ENCODE results near the gene DDX39A.
A peak's percentile ranks its signal among the peaks of the same experiment; 100 is the strongest.
"Not testable (repeated sequence)": the region's sequence is repeated elsewhere in the genome, so short reads cannot be mapped to it uniquely, and the experiment has no call there.

DDX39A gene

DNA sequence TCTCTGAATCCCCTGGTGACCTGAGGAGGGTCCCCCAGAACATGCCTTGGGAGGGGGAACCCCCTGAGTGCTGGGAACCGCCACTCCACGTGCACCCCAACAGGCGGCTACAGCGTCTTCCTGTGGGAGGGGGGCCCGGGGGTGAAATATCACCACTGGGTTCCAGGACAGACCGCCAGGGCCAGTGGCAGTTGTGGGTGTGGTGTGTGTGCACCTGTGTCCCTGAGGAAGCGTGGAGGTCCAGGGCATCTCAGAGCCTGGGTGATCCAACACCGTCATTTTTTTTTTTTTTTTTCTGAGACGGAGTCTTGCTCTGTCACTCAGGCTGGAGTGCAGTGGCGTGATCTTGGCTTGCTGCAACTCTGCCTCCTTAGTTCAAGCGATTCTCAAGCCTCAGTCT is 33.6 kb downstream of the DDX39A start:
- no peak for DNase-seq

DNA sequence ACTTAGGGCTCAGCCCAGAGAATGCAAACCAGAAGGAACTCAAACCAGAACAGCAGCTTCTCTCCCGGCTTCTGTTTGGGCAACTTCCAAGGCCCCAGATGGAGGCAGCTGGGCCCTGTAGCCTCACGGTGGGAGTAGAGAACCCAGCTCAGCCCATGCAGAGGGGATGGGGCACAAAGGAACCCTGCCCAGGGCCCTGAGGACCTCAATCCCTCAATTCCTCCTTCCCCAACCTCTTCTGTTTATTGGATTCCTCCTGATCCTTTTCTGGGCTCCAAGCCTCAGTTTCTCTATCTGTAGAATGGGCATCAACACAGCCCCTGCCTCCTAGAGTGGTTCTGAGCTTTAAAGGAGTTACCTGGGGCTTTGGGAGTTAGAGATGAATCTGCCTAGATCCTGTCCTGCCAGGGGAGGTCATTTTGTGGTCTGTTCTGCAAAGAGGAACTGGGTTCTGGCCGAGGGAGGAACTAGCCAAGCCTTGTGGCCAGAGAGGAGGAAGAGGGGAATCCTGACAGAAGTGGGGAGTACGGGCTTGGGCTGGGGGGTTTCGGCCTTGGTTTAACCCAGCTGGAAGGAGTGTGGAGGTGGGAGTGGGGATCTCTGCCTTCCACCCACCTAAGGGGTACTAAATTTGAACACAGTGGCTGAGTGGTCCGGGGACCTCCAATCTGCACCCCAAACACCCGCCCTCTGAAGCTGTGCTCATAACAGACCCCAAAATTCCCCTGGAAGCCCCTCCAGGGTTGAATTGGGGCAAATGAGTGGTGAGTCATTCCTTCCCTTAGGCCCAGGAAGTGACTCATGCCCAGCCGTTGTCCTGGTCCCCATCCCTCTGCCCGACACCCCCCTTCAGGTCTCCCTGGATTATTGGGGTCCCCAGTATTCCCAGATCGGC is 35.2 kb downstream of the DDX39A start:
- DNase-seq = peak; percentile 68

DNA sequence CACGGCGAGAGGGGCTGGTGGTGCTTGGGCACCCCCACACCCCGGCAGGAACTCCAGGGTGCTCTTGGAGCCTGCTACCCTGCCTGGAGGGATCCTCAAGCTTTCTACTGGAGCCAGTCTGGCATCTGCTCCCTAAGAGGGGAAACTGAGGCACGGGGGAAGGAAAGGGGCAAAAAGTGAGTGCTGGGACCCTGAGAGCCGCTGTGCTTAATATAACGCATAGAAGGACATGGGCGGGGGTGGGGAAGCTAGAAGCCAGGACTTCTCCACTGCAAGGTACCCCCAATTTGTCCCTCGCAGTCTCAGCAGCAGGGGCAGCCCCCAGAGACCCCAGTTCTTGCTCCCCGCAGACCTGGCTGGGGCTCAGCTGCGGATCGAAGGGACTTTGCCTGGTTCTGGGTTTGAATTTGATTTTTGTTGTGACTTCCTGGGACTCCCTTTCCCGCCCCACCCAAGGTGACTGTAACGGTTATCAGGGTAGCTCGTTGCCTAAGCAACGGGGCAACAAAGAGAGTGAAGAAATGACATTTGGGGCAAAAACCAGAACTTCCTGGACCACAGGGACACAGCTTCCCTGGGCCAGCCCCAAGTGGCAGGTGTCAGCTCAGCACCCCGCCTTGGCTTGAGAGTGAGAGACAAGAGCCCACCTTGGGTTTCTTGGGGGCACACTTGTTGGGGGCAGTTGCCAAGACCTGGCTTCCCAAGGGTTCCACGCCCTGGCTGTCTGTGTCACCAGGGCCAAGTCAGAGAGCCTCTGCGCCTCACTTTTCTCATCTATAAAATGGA is 37.3 kb downstream of the DDX39A start:
- DNase-seq = peak; percentile 63

DNA sequence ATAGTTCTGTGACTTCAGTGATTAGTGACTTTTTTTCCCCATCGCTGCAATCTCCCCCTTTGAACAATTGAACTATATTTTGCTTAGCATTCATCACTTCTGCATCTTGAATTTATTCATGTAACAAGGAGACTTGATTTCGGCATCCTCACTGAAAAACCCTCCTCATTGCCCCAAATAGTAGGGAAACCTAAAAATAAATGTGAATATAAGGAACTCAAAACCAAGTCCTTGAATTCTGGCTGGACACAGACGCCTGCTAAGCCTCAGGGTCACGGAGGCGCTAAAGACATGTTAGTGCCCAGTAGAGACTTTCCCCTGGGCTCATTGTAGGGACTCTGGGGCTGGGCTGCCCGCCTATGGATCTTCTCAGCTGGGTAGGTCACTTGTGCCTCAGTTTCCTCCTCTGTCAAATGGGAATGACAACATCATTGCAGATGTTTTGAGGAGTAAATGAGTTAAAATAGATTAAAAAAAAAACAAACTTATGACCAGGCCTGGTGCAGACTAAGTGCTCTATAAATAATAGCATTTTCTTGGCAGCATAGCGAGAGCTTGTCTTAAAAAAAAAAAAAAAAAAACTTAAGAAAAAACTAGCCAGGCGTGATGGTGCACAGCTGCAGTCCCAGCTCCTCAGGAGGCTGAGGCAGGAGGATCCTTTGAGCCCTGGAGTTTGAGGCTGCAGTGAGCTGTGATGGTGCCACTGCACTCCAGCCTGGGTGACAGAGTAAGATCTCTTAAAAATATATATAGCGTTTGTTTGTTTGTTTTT is 39.7 kb downstream of the DDX39A start:
- DNase-seq = no peak

DNA sequence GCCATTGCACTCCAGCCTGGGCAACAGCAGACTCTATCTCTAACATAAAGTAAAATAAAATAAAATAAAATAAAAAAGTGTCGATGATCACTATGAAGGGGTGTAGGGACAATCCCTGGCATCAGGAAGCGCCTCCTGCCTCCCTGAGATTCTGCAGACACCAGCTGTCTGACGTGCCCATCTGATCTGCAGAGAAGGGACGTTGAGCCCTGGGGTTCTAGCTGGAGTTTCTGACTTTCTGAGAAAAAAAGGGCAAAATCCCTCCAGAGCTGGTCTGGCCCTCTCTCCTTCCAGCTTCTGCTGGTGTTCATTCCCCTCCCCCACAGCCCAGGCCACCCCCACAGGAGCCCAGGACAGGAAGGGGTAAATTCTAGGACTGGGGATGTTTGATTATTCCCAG is 40.3 kb downstream of the DDX39A start:
- no peak for DNase-seq

DNA sequence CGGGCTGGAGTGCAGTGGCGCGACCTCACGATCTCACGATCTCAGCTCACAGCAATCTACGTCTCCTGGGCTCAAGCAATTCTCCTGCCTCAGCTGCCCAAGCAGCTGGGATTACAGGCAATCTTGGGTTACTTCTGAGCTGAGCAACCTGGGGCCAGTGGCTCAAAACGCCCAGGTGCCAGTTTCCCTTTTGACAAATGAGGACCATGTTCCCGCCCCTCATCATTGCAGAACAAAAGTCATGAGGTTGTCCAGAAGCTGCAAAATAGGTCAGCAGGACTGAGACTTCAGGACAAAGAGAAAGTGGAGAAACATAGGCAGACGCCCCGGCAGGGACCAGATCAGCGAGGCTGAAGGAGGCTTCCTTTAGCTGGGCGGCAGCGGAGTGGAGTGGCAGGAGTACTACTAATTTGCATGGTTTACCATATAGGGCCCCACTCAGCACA is 41.2 kb downstream of the DDX39A start:
- no peak for DNase-seq

DNA sequence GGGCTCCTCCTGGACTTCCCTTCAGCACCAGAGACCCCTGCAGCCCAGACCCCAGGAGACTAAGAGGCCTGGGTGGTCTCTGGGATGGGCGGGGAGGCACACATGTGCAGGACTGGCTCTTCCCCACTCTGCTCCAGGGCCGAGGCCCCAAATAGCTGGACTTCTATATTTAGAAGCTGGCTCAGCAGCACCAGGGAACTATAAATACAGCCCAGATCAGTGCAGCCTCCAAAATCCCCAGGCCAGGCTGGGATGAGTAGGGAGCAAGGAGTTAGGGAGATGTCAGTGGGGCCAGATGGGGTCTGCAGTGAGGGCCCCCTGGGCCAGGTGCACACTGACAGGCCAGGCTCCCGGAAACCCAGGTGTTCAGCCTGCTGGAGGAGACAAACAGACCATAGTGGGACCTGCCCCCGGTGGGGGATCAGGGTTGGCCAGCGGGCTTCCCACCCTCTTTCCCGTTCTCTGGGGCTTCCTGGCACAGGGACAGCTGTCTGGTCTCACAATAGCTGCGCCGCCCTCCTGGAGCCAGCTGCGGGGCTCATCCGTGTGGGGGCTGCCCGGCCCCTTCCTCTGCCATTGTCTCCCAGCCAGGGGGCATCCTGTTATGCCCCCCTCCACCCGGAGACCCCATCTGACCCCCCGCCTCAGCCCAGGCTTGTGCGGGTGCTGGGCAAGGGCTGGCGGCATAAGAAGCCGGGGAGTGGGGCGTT is 43.4 kb downstream of the DDX39A start:
- DNase-seq = peak; percentile 69

DNA sequence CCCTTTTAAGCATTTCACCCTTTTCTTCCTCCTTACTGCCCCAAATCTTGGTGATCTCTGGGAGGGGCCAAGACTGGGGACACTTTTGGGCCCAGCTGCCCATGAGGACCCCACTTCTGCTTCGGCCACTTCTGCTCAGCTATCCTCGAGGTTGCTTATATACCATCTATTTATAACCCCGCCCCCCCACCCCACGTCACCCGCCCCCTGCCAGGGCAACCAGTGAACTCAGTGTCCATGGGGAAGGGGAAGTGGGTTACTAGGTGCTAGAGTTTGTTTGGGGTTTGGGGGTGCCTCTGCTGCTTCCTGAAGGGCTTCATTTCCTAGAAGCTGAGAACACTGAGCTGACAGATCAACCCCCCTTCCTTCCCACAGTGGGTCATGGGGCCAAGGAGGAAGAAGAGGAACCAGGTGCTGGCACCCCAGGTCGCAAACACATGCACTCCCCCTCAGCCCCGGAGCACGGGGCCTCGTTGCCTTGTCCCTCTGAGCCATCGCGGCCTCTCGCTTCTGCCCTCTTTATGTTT is 44.0 kb downstream of the DDX39A start:
- DNase-seq = no peak

DNA sequence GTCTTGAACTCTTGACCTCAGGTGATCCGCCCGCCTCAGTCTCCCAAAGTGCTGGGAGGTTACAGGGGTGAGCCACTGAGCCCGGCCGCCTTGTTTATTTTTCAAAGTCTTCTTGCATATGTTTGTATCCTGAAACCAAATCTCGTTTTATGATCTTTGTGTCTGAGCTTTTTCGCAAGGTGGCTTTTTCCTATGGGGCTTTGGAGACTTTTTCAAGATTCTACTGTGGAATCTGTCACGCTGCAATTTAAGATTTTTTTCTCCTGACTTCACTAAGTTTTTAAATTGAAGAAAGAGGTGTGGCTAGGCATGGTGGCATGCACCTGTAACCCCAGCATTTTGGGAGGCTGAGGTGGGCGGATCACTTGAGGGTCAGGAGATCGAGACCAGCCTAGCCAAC is 44.8 kb downstream of the DDX39A start:
- DNase-seq = not testable (repeated sequence)

DNA sequence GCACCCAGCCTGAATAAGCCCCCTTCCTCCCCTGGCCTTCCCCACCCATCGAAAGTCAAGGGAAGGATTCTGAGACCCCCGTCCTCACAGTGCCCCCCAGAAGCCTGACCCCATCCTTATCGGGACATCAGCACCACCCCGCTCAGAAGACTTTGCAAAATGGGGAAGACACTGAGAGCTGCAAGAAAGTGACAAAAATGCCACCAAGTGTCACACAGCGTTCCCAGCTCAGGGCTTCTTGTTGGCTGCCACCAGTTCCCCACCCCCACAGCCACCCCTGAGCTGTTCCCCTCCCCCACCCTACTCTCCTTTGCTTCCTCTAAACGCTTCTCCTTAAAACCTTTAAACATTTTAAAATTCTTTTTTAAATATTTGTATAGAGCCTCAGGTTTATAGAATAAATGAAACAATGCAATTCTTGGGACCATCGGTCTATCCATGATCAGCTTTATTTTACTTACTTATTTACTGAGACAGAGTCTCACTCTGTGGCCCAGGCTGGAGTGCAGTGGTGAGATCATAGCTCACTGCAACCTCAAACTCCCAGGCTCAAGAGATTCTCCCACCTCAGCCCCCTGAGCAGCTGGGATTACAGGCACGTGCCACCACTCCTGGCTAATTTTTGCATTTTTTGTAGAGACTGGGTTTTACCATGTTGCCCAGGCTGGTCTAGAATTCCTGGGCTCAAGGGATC is 46.6 kb downstream of the DDX39A start:
- DNase-seq = not testable (repeated sequence)

DNA sequence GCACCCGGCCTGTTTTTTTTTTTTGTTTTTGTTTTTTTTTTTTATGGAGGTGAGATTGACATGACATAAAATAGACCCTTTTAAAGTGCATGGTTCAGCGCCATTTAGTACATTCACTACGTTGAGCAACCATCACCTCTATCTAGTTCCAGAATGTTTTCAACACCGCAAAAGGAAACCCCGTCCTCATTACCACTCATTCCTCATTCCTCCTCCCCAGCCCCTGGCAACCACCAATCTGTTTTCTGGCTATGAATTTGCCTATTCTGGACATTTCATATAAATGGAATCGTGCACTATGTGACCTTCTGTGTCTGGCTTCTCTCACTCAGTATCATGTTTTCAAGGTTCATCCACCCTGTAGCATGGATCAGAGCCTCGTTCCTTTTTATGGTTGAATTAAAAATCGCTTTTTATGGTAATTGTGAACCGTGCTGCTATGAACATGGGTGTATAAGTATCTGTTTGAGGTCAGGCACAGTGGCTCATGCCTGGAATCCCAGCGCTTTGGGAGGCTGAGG is 47.8 kb downstream of the DDX39A start:
- no peak for DNase-seq

DNA sequence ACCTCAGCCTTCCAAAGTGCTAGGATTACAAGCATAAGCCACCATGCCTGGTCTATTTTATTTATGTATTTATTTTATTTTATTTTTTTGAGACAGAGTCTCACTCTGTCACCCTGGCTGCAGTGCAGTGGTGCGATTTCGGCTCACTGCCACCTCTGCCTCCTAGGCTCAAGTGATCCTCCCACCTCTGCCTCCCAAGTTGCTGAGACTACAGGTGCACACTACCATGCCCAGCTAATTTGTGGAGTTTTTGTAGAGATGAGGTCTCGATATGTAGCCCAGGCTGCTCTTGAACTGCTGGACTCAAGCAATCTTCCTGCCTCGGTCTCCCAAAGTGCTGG is 48.2 kb downstream of the DDX39A start:
- DNase-seq = no peak

DNA sequence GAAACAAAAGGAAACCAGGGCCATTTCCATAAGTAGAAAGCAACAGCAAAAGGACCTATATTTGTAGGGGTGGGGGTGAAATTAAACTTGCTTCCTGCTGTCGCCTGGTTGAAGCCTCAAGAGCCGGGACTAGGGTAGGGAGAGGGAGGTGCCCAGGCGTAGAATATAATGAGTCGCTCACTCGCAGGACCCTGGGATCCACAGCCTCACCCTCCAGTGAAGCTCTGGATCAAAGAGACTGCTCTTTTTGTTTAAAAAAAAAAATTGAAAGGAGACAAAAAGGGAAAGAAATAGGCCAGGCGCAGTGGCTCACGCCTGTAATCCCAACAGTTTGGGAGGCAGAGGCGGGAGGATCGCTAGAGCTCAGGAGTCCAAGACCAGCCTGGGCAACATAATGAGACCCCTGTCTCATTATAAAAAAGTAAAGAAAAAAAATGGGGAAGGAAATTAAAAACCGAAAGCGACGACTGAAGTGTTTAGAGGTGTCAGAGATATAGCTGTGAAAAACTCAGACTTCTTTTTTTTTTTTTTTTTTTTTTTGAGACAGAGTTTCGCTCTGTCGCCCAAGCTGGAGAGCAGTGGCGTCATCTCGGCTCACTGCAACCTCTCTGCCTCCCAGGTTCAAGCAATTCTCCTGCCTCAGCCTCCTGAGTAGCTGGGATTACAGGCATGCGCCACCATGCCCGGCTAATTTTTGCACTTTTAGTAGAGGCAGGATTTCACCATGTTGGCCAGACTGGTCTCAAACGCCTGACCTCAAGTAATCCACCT is 48.8 kb downstream of the DDX39A start:
- DNase-seq = no peak

DNA sequence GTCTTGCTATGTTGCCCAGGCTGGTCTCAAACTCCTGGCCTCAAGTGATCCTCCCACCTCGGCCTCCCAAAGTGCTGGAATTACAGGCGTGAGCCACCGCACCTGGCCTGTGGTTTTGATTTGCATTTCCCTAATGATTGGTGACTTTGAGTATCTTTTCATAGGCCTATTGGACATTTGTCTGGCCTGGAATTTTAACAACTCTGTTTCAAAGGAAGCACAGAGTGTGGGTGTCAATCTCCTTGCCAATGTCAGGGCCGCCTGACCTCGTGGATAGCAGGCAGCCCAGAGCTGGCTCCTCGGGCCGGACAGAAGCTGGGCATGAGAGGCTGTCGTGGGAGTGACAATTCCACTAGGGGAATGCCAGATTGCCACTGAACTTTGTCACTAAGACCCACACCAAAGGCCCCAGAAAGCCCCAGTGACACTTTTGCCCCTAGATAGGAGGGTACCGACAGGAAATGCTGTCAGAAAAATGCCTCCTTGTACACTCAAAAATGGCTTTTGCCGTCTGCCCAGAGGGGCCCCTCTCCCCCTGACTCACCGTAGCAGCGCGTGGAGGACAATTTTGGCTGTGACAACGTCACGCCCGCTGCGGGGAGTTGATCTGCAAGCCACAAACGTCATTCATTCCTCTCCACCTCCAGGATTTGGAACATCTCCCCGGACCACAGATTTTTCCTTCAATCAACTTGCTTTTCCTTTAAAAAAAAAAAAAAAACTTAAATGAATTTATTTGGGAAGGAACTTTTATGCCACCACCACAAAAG is 49.6 kb downstream of the DDX39A start:
- DNase-seq = peak; percentile 68

DNA sequence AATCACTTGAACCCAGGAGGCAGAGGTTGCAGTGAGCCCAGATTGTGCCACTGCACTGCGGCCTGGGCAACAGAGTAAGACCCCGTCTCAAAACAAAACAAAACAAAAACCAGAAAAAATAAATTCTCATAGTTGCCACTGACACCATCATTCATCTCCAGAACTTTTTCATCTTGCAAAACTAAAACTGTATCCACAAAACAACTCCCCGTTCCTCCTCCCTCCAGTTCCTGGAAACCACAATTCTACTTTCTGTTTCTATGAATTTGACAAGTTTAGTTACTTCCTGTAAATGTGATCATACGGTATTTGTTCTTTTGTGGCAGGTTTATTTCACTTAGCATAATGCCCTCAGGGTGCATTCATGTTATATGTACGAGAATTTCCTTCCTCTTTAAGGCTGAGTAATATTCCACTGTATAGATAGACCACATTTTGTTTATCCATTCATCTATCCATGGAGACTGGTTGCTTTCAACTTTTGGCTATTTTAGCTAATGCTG is 51.1 kb downstream of the DDX39A start:
- DNase-seq = no peak

DNA sequence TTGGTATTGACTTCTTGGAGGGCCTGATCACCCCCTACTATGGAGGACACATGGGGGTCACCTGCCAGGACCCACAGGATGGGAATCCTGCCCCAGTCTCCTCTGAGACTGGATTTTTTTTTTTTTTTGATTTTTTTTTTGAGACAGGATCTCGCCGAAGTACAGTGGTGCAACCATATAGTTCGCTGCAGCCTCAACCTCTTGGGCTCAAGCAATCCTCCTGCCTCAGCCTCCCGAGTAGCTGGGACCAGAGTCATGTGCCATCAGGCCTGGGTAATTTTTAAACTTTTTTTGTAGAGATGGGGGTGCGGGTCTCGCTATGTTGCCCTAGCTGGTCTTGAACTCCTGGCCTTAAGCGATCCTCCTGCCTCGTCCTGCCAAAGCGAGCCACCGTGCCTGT is 52.1 kb downstream of the DDX39A start:
- no peak for DNase-seq

DNA sequence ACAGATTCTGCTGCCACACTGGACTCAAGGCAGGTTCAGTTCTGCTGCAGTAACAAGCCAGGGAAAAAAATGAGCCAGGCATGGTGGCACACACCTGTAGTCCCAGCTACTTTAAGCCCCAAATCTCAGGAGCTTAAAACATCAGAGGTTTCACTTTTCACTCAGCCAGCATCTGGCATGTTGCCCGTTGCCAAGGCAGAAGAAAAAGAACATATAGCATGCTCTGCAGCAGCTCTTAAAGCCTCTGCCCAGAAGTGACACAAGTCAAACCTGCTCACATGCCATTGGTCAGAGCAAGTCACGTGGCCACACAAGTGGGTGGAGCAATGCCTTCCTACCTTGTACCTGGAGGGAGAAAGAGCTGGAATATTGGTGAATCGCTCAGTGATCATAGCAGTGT is 52.6 kb downstream of the DDX39A start:
- DNase-seq = peak; percentile 68

DNA sequence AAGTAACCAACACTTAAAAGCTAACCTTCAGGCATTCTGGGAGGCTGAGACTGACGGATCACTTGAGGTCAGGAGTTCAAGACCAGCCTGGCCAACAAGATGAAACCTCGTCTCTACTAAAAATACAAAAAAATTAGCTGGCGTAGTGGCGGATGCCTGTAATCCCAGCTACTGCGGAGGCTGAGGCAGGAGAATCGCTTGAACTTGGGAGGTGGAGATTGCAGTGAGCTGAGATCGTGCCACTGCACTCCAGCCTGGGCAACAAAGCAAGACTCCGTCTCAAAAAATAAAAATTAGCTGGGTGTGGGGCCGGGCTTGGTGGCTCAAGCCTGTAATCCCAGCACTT is 55.1 kb downstream of the DDX39A start:
- not testable (repeated sequence) for DNase-seq

All from fibroblast of skin of back (primary cell).